Ishikawa (cell line): ENCODE measurements around the gene DACH2.

ENCODE experiments used
- CEBPB ChIP-seq: IDR thresholded peaks from 2 replicates; pipeline ENCODE4 v1.6.1; 2012
- CREB1 ChIP-seq: IDR thresholded peaks from 2 replicates; pipeline ENCODE4 v1.6.1; 2012; ENCODE audit warnings: low read depth
- EGR1 ChIP-seq: IDR thresholded peaks from 2 replicates; pipeline ENCODE4 v1.6.1; 2012
- EP300 ChIP-seq: IDR thresholded peaks from 2 replicates; pipeline ENCODE4 v1.6.1; 2012; ENCODE audit warnings: borderline replicate concordance
- FOXM1 ChIP-seq: IDR thresholded peaks from 2 replicates; pipeline ENCODE4 v1.6.1; 2012; ENCODE audit warnings: low read depth, borderline replicate concordance
- NFIC ChIP-seq: IDR thresholded peaks from 2 replicates; pipeline ENCODE4 v1.6.1; 2012
- RAD21 ChIP-seq: IDR thresholded peaks from 2 replicates; pipeline ENCODE4 v1.6.1; 2012; ENCODE audit warnings: low read depth
- TAF1 ChIP-seq: IDR thresholded peaks from 2 replicates; pipeline ENCODE4 v1.6.1; 2012; ENCODE audit warnings: low read depth, mild to moderate bottlenecking
- TCF12 ChIP-seq: IDR thresholded peaks from 2 replicates; pipeline ENCODE4 v1.6.1; 2012; ENCODE audit warnings: low read depth
- TEAD4 ChIP-seq: IDR thresholded peaks from 2 replicates; pipeline ENCODE4 v1.6.1; 2012
- YY1 ChIP-seq: IDR thresholded peaks from 2 replicates; pipeline ENCODE4 v1.6.1; 2012; ENCODE audit warnings: low read depth
- ZBTB7A ChIP-seq: IDR thresholded peaks from 2 replicates; pipeline ENCODE4 v1.6.1; 2012; ENCODE audit warnings: low read depth
- TF ChIP-seq, protein P1 (sequence below): IDR thresholded peaks from 2 replicates; pipeline ENCODE4 v1.6.1; 2012; ENCODE audit warnings: low read depth, mild to moderate bottlenecking
- TF ChIP-seq, protein P2 (sequence below): IDR thresholded peaks from 2 replicates; pipeline ENCODE4 v1.6.1; 2012
- TF ChIP-seq, protein P3 (sequence below): IDR thresholded peaks from 2 replicates; pipeline ENCODE4 v1.6.1; 2012

The DACH2 gene

DNA sequence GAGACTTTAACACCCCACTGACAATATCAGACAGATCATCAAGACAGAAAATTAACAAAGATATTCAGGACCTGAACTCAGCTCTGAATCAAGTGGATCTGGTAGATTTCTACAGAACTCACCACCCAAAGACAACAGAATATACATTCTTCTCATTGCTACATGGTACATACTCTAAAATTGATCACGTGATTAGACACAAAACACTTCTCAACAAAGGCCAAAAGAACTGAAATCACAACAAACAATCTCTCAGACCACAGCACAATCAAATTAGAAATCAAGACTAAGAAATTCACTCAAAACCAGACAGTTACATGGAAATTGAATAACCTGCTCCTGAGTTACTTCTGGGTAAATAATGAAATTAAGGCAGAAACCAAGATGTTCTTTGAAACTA, 49.6 kb downstream of the DACH2 start:
- TF ChIP-seq EGR1 (no peak), TEAD4 (no peak), TCF12 (no peak), CEBPB (no peak), FOXM1 (no peak), EP300 (no peak), TAF1 (no peak), ZBTB7A (no peak), RAD21 (no peak), CREB1 (no peak), YY1 (no peak), NFIC (no peak)
- TF ChIP-seq, protein P1, sequence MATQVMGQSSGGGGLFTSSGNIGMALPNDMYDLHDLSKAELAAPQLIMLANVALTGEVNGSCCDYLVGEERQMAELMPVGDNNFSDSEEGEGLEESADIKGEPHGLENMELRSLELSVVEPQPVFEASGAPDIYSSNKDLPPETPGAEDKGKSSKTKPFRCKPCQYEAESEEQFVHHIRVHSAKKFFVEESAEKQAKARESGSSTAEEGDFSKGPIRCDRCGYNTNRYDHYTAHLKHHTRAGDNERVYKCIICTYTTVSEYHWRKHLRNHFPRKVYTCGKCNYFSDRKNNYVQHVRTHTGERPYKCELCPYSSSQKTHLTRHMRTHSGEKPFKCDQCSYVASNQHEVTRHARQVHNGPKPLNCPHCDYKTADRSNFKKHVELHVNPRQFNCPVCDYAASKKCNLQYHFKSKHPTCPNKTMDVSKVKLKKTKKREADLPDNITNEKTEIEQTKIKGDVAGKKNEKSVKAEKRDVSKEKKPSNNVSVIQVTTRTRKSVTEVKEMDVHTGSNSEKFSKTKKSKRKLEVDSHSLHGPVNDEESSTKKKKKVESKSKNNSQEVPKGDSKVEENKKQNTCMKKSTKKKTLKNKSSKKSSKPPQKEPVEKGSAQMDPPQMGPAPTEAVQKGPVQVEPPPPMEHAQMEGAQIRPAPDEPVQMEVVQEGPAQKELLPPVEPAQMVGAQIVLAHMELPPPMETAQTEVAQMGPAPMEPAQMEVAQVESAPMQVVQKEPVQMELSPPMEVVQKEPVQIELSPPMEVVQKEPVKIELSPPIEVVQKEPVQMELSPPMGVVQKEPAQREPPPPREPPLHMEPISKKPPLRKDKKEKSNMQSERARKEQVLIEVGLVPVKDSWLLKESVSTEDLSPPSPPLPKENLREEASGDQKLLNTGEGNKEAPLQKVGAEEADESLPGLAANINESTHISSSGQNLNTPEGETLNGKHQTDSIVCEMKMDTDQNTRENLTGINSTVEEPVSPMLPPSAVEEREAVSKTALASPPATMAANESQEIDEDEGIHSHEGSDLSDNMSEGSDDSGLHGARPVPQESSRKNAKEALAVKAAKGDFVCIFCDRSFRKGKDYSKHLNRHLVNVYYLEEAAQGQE, result no peak
- TF ChIP-seq, protein P2, sequence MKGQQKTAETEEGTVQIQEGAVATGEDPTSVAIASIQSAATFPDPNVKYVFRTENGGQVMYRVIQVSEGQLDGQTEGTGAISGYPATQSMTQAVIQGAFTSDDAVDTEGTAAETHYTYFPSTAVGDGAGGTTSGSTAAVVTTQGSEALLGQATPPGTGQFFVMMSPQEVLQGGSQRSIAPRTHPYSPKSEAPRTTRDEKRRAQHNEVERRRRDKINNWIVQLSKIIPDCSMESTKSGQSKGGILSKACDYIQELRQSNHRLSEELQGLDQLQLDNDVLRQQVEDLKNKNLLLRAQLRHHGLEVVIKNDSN, result no peak
- TF ChIP-seq, protein P3, sequence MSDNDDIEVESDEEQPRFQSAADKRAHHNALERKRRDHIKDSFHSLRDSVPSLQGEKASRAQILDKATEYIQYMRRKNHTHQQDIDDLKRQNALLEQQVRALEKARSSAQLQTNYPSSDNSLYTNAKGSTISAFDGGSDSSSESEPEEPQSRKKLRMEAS, result no peak

DNA sequence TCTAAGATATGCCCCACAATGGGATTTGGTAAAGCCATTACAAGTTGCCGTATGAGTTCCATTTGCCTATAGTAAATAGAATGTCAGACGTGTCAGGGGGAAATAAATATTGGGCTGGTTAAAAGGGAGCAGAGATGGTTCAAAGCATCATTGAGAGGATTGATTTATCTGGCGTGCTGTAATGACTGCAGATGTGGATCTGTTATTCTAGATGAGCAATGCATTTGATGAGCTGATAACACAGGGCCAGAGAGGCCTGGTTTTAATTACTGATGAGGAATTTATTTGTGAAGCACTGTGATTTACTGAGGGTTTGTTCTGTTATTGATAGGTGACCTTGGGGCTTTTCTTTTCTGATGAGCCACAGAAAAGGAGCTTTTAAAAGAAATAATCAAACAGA, 62.5 kb downstream of the DACH2 start:
- TF ChIP-seq, protein P3, result no peak
- TF ChIP-seq YY1 (no peak), RAD21 (no peak), ZBTB7A (no peak), EP300 (no peak), NFIC (no peak), TCF12 (no peak), CREB1 (no peak), TEAD4 (no peak), EGR1 (no peak), FOXM1 (no peak), CEBPB (no peak)
- TF ChIP-seq, protein P1, result no peak
- TF ChIP-seq, protein P2, result no peak

DNA sequence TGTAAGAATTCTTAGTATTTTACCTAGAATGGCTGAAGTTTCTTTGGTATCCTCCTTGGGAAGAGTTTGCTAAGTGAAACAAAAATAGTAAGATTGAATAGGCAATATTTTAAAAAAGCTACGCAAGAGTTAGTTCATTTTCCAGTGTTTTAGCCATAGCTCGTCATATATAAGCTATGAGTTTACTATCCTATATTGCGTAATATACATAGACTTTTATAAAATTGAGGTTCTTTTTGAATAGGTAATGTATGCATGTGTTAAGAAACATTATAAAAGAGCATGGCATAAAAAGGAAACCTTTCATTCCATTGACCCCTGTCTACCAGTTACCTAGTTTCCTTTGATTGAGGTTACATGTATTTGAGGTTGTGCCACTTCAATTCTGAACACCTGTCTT, 67.0 kb downstream of the DACH2 start:
- TF ChIP-seq EP300 (no peak), TEAD4 (no peak), CREB1 (no peak), NFIC (no peak), FOXM1 (no peak), RAD21 (no peak), EGR1 (no peak), CEBPB (no peak), YY1 (no peak), TCF12 (no peak), TAF1 (no peak), ZBTB7A (no peak)
- TF ChIP-seq, protein P2, result no peak
- TF ChIP-seq, protein P1, result no peak
- TF ChIP-seq, protein P3, result no peak

DNA sequence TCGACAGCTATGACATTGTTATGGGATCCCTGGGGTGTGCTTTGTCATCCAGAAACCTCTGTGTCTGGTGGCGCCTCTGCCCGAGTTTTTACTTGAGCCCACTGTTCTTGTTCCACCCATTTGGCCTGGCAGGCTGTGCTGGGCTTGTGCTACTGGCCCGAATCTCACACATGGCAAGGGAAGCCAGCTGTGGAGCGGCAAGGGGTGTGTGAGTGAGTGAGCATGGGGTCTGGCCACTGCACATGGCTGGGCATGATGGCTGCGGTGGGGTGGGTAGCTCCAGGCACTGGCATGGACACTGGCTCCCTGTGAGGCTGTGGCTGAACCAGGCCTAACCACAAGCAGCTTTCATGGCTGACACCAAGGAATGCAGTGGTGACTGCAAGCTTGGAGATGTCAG, 89.2 kb downstream of the DACH2 start:
- TF ChIP-seq, protein P2, result no peak
- TF ChIP-seq TEAD4 (no peak), CREB1 (no peak), TCF12 (no peak), EGR1 (no peak), TAF1 (no peak), RAD21 (no peak), ZBTB7A (no peak), FOXM1 (no peak), CEBPB (no peak)
- TF ChIP-seq, protein P3, result no peak
- TF ChIP-seq, protein P1, result no peak
